Fibroblast of villous mesenchyme (primary cell): ENCODE results near the gene TMEM19. TPM values are rescaled to one million over a fixed set of nuclear protein-coding genes. Genes with fewer than 3 reads are reported as not detected.

Experiments
- DNase-seq: peaks from one replicate; pipeline ENCODE4 v3.0.0-alpha.2; 2010; ENCODE audit warnings: low read depth
- H3K4me3 ChIP-seq: 2 replicates; pipeline ENCODE4 v1.5.1; 2011; ENCODE audit warnings: low read depth, mild to moderate bottlenecking, low read length
- CTCF ChIP-seq: IDR thresholded peaks from 2 replicates; pipeline ENCODE4 v1.5.1; 2012; ENCODE audit warnings: low read depth, mild to moderate bottlenecking, low read length; ENCODE audit not compliant: insufficient read depth
- total RNA-seq: library from RNA; depleted of rRNA; stranded (reverse); fragments of >200 nt; gene quantifications from 2 replicates; pipeline ENCODE4 v1.2.3, GENCODE V29; 2012

TMEM19 gene
- total RNA-seq, 1 donor = 37.1 TPM

GRCh38 chr12:71710276-71711125 lies 24.6 kb downstream of the TMEM19 start:
- DNase-seq = peak; percentile 68
- TF ChIP-seq CTCF = no peak

DNA sequence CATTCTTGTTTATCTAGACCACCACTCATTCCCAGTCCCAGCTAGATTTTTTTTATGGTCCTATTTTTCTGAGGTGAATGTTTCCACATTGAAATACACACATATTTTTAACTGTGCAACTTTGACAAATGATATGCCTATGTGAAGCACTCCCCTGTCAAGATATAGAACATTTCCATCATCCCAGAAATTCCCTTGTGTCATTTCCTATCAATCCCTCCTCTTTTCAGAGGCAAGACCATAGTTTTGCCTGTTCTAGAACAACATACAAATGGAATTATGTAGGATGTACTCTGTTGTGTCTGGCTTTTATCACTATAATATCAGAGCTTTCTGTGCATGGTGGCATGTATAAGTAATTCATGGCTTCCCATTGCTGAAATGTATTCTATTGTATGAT lies 32.7 kb downstream of the TMEM19 start:
- DNase-seq = no peak
- no peak overlapping the region for H3K4me3 ChIP-seq
- no peak for TF ChIP-seq CTCF

More at GRCh38 chr12:71710276-71711125, 24.6 kb downstream of the TMEM19 start:
- H3K4me3 ChIP-seq = no peak overlapping the region

DNA sequence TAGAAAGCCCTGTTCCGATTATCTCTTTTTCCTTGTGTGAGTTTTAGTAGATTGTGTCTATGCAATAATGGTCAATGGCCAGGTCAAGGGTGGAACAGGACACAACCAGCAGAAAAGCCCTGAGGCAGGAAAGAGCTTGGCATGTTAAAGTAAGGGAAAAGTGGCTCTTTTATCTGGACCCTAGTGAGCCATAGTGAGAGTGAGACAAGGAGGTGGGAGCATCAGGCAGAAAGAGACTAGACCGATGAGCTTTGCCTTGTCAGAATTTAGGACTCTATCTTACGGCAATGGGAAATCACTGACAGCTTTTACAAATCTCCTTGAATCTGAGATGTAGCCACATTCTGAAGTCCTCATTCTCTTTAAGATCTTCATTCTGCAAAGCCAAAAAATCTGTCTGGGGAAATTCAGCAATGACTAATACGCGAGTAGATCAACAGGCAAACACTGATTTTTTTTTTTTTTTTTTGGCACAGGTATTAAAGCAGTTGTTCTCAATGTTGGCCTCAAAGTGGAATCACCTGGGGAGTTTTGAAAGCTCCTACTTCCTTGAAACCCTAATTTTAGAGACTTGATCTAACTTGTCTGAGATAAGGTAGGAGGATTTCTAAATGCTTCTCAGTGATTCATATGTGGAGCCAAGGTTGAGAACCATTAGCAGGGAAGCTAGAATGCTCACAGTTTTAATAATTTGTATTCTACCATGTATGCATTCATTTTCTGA lies 33.9 kb downstream of the TMEM19 start:
- no peak overlapping the region for H3K4me3 ChIP-seq
- no peak for TF ChIP-seq CTCF
- no peak for DNase-seq

- TF ChIP-seq CTCF = no peak
- DNase-seq = no peak
- H3K4me3 ChIP-seq = no peak overlapping the region
These were observed 36.1 kb downstream of the TMEM19 start for GRCh38 chr12:71721783-71722505.

DNA sequence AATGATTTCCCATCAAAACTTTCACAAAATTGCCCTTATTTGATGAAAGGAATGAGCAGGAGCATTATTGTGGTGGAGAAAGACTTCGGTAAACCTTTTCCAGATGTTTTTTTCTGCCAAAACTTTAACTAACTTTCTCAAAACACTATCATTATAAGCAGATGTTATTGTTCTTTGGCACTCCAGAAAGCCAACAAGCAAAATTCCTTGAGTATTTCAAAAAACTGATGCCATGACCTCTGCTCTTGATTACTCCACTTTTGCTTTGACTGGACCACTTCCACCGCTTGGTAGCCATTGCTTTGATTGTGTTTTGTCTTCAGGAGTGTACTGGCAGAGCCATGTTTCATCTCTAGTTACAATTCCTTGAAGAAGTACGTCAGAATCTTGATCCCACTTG lies 39.1 kb downstream of the TMEM19 start:
- peak; percentile 69 for DNase-seq
- no peak for TF ChIP-seq CTCF
- no peak overlapping the region for H3K4me3 ChIP-seq

DNA sequence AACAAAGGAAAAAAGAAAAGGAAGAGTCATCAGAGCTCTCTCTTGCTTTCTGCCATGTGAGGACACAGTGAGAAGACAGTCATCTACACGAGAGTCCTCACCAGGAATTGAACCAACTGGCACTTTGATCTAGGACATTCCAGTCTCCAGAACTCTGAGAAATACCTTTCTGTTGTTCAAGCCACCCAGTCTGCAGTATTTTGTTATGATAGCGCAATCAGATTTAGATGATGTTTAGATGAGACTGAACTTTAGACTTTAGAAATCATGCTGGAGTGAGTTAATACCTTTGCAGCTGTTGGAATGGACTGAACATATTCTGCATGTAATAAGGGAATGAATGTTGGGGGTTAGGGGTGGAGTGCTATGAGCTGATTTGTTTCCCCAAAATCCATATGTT lies 40.7 kb downstream of the TMEM19 start:
- no peak for DNase-seq
- no peak overlapping the region for H3K4me3 ChIP-seq
- TF ChIP-seq CTCF = no peak
